IMR-90 (cell line): ENCODE data around the gene CACYBP. TPM values are rescaled to one million over a fixed set of nuclear protein-coding genes. Genes with fewer than 3 reads are reported as not detected.
A peak's percentile ranks its signal among the peaks of the same experiment; 100 is the strongest.

Source experiments
- ATAC-seq: fragments of 200-7000 bp; cut with Tn5 transposase; 2 replicates; pipeline ENCODE4 v1.9.1; 2020; ENCODE audit warnings: low read depth, mild to moderate bottlenecking, moderate library complexity
- BruUV-seq: library from RNA; stranded (reverse); fragments of 400-500 nt; replicated peaks from 2 replicates; lab custom pipeline; 2021; lab: Mats Ljungman, UMichigan
- CTCF ChIA-PET: fragments of 300-600 bp; formaldehyde crosslinking; extraction: SDS; loops from one replicate; lab custom pipeline; 2021; ENCODE audit warnings: antibody characterized with exemption; lab: Yijun Ruan, JAX
- POLR2A ChIA-PET: fragments of 300-600 bp; sonication (Branson Sonifier 250); formaldehyde crosslinking; loops from one replicate; lab custom pipeline; 2022; ENCODE audit warnings: antibody characterized with exemption; ENCODE audit not compliant: unreplicated experiment; lab: Charles Lee
- DNase-seq: peaks from one replicate; pipeline ENCODE4 v3.0.0; 2013
- H2AFZ ChIP-seq: replicated peaks from 2 replicates; pipeline ENCODE3; 2013; ENCODE audit warnings: low read length, mild to moderate bottlenecking; ENCODE audit not compliant: poor library complexity
- H2AK5ac ChIP-seq: 2 replicates; pipeline ENCODE4 v1.6.1; 2013; ENCODE audit warnings: low read depth, low read length, inconsistent platforms
- H2AK9ac ChIP-seq: replicated peaks from 2 replicates; pipeline ENCODE3; 2013; ENCODE audit warnings: mild to moderate bottlenecking, low read depth, low read length, moderate library complexity; ENCODE audit not compliant: poor library complexity
- H2BK120ac ChIP-seq: 2 replicates; pipeline ENCODE4 v1.6.1; 2013; ENCODE audit warnings: low read depth, low read length, inconsistent platforms
- H2BK15ac ChIP-seq: 3 replicates; pipeline ENCODE4 v1.6.1; 2013; ENCODE audit warnings: low read depth, low read length, inconsistent platforms
- H2BK20ac ChIP-seq: 2 replicates; pipeline ENCODE4 v1.6.1; 2013; ENCODE audit warnings: low read depth, mild to moderate bottlenecking, inconsistent platforms, low read length, moderate library complexity
- H2BK5ac ChIP-seq: 2 replicates; pipeline ENCODE4 v1.6.1; 2013; ENCODE audit warnings: mild to moderate bottlenecking, low read depth, low read length, inconsistent platforms; ENCODE audit not compliant: poor library complexity, severe bottlenecking
- H3K14ac ChIP-seq: replicated peaks from 2 replicates; pipeline ENCODE4 v1.6.1; 2013; ENCODE audit warnings: low read depth, low read length, inconsistent platforms
- H3K18ac ChIP-seq: 2 replicates; pipeline ENCODE4 v1.6.1; 2013; ENCODE audit warnings: low read depth, low read length, control low read depth
- H3K23ac ChIP-seq: 2 replicates; pipeline ENCODE4 v1.6.1; 2013; ENCODE audit warnings: low read depth, low read length, inconsistent platforms
- H3K27ac ChIP-seq: 2 replicates; pipeline ENCODE4 v1.5.1; 2013; ENCODE audit warnings: mild to moderate bottlenecking, control low read depth, low read length; ENCODE audit not compliant: insufficient read depth
- H3K27me3 ChIP-seq: 2 replicates; pipeline ENCODE4 v1.6.1; 2013; ENCODE audit warnings: low read length; ENCODE audit not compliant: control insufficient read depth, insufficient read depth
- H3K36me3 ChIP-seq: 2 replicates; pipeline ENCODE4 v1.6.1; 2013; ENCODE audit warnings: low read length, mixed read lengths; ENCODE audit not compliant: control insufficient read depth, insufficient read depth
- H3K4ac ChIP-seq: 2 replicates; pipeline ENCODE4 v1.6.1; 2013; ENCODE audit warnings: low read depth, low read length, inconsistent platforms
- H3K4me1 ChIP-seq: 2 replicates; pipeline ENCODE4 v1.6.1; 2013; ENCODE audit warnings: low read length, mixed read lengths; ENCODE audit not compliant: control insufficient read depth, insufficient read depth
- H3K4me2 ChIP-seq: 2 replicates; pipeline ENCODE4 v1.6.1; 2013; ENCODE audit warnings: low read depth, mild to moderate bottlenecking, control low read depth, low read length, moderate library complexity
- H3K4me3 ChIP-seq: 2 replicates; pipeline ENCODE4 v1.5.1; 2013; ENCODE audit warnings: low read depth, mild to moderate bottlenecking, control low read depth, low read length, moderate library complexity; ENCODE audit not compliant: insufficient read depth
- H3K56ac ChIP-seq: 2 replicates; pipeline ENCODE4 v1.6.1; 2013; ENCODE audit warnings: low read length, inconsistent platforms; ENCODE audit not compliant: insufficient read depth; ENCODE audit errors: extremely low read depth
- H3K79me1 ChIP-seq, 2 experiments: 2 replicates each; pipeline ENCODE4 v1.6.1; 2013; ENCODE audit warnings: low read length in 2 of 2, inconsistent platforms in 1 of 2, low read depth in 1 of 2
- H3K9ac ChIP-seq: 2 replicates; pipeline ENCODE4 v1.6.1; 2013; ENCODE audit warnings: low read depth, low read length, control low read depth
- H3K9me1 ChIP-seq: 2 replicates; pipeline ENCODE4 v1.6.1; 2013; ENCODE audit warnings: low read length, inconsistent platforms; ENCODE audit not compliant: insufficient read depth
- H3K9me3 ChIP-seq: 2 replicates; pipeline ENCODE4 v1.6.1; 2013; ENCODE audit warnings: low read length; ENCODE audit not compliant: control insufficient read depth, insufficient read depth
- H4K20me1 ChIP-seq: 2 replicates; pipeline ENCODE4 v1.6.1; 2013; ENCODE audit warnings: low read length, inconsistent platforms; ENCODE audit not compliant: insufficient read depth
- H4K5ac ChIP-seq: 2 replicates; pipeline ENCODE4 v1.6.1; 2013; ENCODE audit warnings: mild to moderate bottlenecking, low read depth, low read length, control low read depth
- H4K8ac ChIP-seq, 2 experiments: 2 replicates each; pipeline ENCODE4 v1.6.1; 2013; ENCODE audit warnings: low read depth in 2 of 2, low read length in 2 of 2, control low read depth in 1 of 2, inconsistent platforms in 1 of 2
- H4K91ac ChIP-seq: 2 replicates; pipeline ENCODE4 v1.6.1; 2013; ENCODE audit warnings: low read depth, low read length, inconsistent platforms; ENCODE audit not compliant: insufficient read depth
- BHLHE40 ChIP-seq: fragments of 150-350 bp; IDR thresholded peaks from 2 replicates; pipeline ENCODE4 v1.6.1; 2016; ENCODE audit warnings: mild to moderate bottlenecking, low read depth, low read length
- CEBPB ChIP-seq: IDR thresholded peaks from 2 replicates; pipeline ENCODE4 v1.6.1; 2012; ENCODE audit warnings: low read depth, low read length, improper control_type of control experiment
- CHD1 ChIP-seq: IDR thresholded peaks from 2 replicates; pipeline ENCODE4 v1.6.1; 2012; ENCODE audit warnings: low read depth, low read length, improper control_type of control experiment
- MAFK ChIP-seq: IDR thresholded peaks from 2 replicates; pipeline ENCODE4 v1.6.1; 2012; ENCODE audit warnings: low read depth, low read length, improper control_type of control experiment
- MXI1 ChIP-seq: IDR thresholded peaks from 2 replicates; pipeline ENCODE4 v1.6.1; 2012; ENCODE audit warnings: low read depth, mild to moderate bottlenecking, low read length, moderate library complexity, borderline replicate concordance
- NFE2L2 ChIP-seq: fragments of 150-350 bp; IDR thresholded peaks from 2 replicates; pipeline ENCODE4 v1.6.1; 2016; ENCODE audit warnings: low read depth, mild to moderate bottlenecking, low read length
- POLR2A ChIP-seq: IDR thresholded peaks from 2 replicates; pipeline ENCODE4 v1.6.1; 2012; ENCODE audit warnings: mild to moderate bottlenecking, low read depth, low read length
- RCOR1 ChIP-seq: IDR thresholded peaks from 2 replicates; pipeline ENCODE4 v1.6.1; 2012; ENCODE audit warnings: mild to moderate bottlenecking, low read length, improper control_type of control experiment; ENCODE audit not compliant: insufficient replicate concordance
- RFX5 ChIP-seq: IDR thresholded peaks from 2 replicates; pipeline ENCODE4 v1.8.0; 2012; ENCODE audit warnings: low read depth, mild to moderate bottlenecking, low read length, moderate library complexity
- SMC3 ChIP-seq: fragments of 150-350 bp; IDR thresholded peaks from 2 replicates; pipeline ENCODE4 v1.6.1; 2016; ENCODE audit warnings: low read depth, mild to moderate bottlenecking, antibody characterized with exemption, low read length, moderate library complexity
- USF2 ChIP-seq: fragments of 150-350 bp; IDR thresholded peaks from 2 replicates; pipeline ENCODE4 v1.6.1; 2017; ENCODE audit warnings: mild to moderate bottlenecking, antibody characterized with exemption, low read length, low read depth
- WGBS, 2 experiments: methylation state at CpG; one replicate each; pipeline versions ENCODE4 v1.1.5 to v1.1.7; 2013; ENCODE audit warnings: missing lambda C conversion rate in 2 of 2; ENCODE audit not compliant: insufficient read length in 1 of 2; ENCODE audit errors: extremely low coverage in 2 of 2; 5-methylcytosine and 5-hydroxymethylcytosine counted together
- dilution Hi-C: fragments of 300-500 bp; cut with HindIII; formaldehyde crosslinking; loops from one replicate; pipeline ENCODE4 v1.14.3; 2018; ENCODE audit warnings: low sequenced_read_pairs; ENCODE audit not compliant: unreplicated experiment
- in situ Hi-C: fragments of 300-500 bp; cut with MboI; formaldehyde crosslinking; loops from 3 replicates; pipeline ENCODE4 v1.14.3; 2019; ENCODE audit warnings: low sequenced_read_pairs, inconsistent platforms, mixed read lengths
- intact Hi-C: fragments of 100-400 bp; cut with micrococcal nuclease; formaldehyde crosslinking; loops from 2 replicates; pipeline ENCODE4 v1.10.0; 2022
- polyA plus RNA-seq, 3 experiments: library from polyadenylated mRNA; depleted of rRNA; stranded (reverse); fragments of >200 nt; gene quantifications; 2 replicates each; pipeline ENCODE4 v1.2.3, GENCODE V29; 2012; ENCODE audit warnings: low replicate concordance in 1 of 3
- total RNA-seq: library from RNA; depleted of rRNA; stranded (reverse); fragments of >200 nt; gene quantifications from 2 replicates; pipeline ENCODE4 v1.2.3, GENCODE V29; 2012
- TF ChIP-seq, protein P1 (sequence below): conservative IDR thresholded peaks from 2 replicates; pipeline ENCODE4 v1.5.1; 2012; ENCODE audit warnings: mild to moderate bottlenecking, low read depth, low read length, improper control_type of control experiment

The CACYBP gene
- total and polyA plus RNA-seq, 2 of the 4 experiments (the other 2 are of a cell fraction): 61.8 to 62.8 TPM

DNA sequence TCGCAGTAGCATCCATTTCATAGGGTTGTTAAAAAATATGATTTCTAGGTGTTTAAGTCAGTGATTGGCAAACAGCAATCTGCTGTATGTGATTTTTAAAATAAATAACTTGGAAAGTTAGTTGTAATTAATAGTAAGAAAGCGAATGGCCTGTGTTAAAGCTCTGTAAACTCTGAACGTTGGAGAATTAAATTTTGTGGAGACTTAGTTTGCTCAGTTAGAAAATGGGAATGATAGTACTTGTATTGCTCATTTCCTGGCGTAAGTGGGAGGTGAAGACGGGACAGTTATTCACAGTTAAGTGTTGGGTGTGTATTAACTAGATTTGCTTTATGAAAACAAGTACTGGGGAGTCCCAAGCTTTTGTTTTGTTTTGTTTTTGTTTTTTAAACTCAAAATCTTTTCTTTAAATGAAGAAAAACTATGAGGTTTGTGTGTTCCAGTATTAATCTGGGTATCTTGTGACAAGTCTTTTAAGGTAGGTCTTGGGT is 995 bp downstream of the CACYBP start:
- no peak for TF ChIP-seq CHD1
- TF ChIP-seq POLR2A: no peak
- TF ChIP-seq MAFK: no peak
- no peak for TF ChIP-seq SMC3
- TF ChIP-seq MXI1: no peak
- no peak for TF ChIP-seq CEBPB
- no peak for TF ChIP-seq RCOR1
- no peak for TF ChIP-seq RFX5
- no peak for TF ChIP-seq BHLHE40
- TF ChIP-seq, protein P1, sequence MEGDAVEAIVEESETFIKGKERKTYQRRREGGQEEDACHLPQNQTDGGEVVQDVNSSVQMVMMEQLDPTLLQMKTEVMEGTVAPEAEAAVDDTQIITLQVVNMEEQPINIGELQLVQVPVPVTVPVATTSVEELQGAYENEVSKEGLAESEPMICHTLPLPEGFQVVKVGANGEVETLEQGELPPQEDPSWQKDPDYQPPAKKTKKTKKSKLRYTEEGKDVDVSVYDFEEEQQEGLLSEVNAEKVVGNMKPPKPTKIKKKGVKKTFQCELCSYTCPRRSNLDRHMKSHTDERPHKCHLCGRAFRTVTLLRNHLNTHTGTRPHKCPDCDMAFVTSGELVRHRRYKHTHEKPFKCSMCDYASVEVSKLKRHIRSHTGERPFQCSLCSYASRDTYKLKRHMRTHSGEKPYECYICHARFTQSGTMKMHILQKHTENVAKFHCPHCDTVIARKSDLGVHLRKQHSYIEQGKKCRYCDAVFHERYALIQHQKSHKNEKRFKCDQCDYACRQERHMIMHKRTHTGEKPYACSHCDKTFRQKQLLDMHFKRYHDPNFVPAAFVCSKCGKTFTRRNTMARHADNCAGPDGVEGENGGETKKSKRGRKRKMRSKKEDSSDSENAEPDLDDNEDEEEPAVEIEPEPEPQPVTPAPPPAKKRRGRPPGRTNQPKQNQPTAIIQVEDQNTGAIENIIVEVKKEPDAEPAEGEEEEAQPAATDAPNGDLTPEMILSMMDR: no peak
- no peak for TF ChIP-seq NFE2L2
- TF ChIP-seq USF2: no peak
- no peak overlapping the region for H2BK120ac ChIP-seq
- no peak overlapping the region; the same call in 1 of the 2 replicates for H3K18ac ChIP-seq
- H4K91ac ChIP-seq: peak overlapping the region; percentile 53
- peak overlapping the region; percentile 77 for H3K23ac ChIP-seq
- 0 out of 2 replicates have a peak, but pooled peaks cover 6% of the 10 kb centered on the region for H4K20me1 ChIP-seq
- no peak overlapping the region for H2AK5ac ChIP-seq
- POLR2A ChIA-PET: interaction anchor here (1.1 to 2.3 kb wide), 2 partner anchors 14 to 23 kb away, joined by 3 to 9 read pairs; partner anchors contain the start of gene MRPS14
- H3K14ac ChIP-seq: peak overlapping the region; percentile 75
- H3K4me2 ChIP-seq: peak overlapping the region; percentile 75
- no peak overlapping the region; the same call in 1 of the 2 replicates for H4K5ac ChIP-seq
- H3K27ac ChIP-seq: peak overlapping the region; percentile 76
- H2AK9ac ChIP-seq: peak overlapping the region; percentile 97
- no peaks in the 10 kb centered on the region for H3K27me3 ChIP-seq
- BruUV-seq: no TSS peak
- peak overlapping the region; percentile 73 for H3K9ac ChIP-seq
- in situ Hi-C loops: no loop called here
- H3K4me1 ChIP-seq: peaks cover 2% of the 10 kb centered on the region; the same call in 1 of the 2 replicates
- H3K36me3 ChIP-seq: no peaks in the 10 kb centered on the region; the same call in 1 of the 2 replicates
- peak overlapping the region; percentile 96 for H3K4me3 ChIP-seq
- DNase-seq (no peak), ATAC-seq (no peak)
- CTCF ChIA-PET: interaction anchor here (0.5 to 0.9 kb wide), 2 partner anchors 14 to 1535 kb away, joined by 3 read pairs; no protein-coding TSS in a partner anchor
- peak overlapping the region; percentile 65 for H3K4ac ChIP-seq
- peaks cover 18 to 26% of the 10 kb centered on the region in 2 experiments for H3K79me1 ChIP-seq
- H2BK5ac ChIP-seq: peak overlapping the region; percentile 54
- H2AFZ ChIP-seq: no peak overlapping the region
- H2BK20ac ChIP-seq: no peak overlapping the region
- dilution Hi-C loops: no loop called here
- H2BK15ac ChIP-seq: no peak overlapping the region
- H3K9me3 ChIP-seq: no peaks in the 10 kb centered on the region
- intact Hi-C loops: no loop called here
- 0% methylated on average over 3 of the region's 5 CpGs; no CpG with 5 or more reads in 1 of the 2 experiments for WGBS, 2 experiments
- H3K56ac ChIP-seq: peak overlapping the region; percentile 57
- peak overlapping the region; percentile 39 to 40; a peak in 2 of 4 replicates for H4K8ac ChIP-seq
- H3K9me1 ChIP-seq: no peaks in the 10 kb centered on the region
